GM18909 (cell line): ENCODE data around the gene APOF.
"Not testable (repeated sequence)": the region's sequence is repeated elsewhere in the genome, so short reads cannot be mapped to it uniquely, and the experiment has no call there.

Experiments
- ATAC-seq: cut with Tn5 transposase; IDR thresholded peaks from one replicate; pipeline ENCODE4 v1.9.1; 2021; ENCODE audit warnings: mild to moderate bottlenecking; ENCODE audit not compliant: unreplicated experiment, poor library complexity

The APOF gene

DNA sequence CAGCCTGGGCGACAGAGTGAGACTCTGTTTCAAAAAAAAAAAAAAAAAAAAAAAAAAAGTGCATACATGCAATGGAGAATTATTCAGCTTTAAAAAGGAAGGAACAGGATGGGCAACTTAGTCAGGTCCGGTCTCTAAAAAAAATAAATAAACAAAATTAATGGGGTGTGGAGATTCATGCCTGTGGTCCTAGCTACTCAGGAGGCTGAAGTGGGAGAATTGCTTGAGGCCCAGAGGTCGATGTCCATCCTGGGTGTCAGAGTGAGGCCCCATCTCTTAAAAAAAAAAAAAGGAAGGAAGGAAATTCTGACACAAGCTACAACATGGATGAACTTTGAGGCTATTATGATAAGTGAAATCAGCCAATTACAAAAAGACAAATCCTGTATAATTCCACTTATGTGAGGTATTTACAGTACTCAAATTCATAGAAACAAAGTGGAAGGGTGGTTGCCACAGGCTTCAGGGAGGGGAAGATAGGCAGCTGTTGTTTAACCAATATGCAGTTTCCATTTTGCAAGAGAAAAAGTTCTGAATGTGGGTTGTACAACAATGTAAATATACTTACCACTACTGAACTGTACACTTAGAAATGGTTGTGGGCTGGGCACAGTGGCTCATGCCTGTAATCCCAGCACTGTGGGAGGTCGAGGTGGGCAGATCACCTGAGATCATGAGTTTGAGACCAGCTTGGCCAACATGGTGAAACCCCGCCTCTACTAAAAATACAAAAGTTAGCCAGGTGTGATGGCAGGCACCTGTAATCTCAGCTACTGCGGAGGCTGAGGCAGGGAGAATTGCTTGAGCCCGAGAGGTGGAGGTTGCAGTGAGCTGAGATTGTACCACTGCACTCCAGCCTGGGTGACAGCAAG is 12.3 kb upstream of the APOF start:
- peak; percentile 34 for ATAC-seq

- no peak for ATAC-seq
Measured at GRCh38 chr12:56373515-56373914, 10.9 kb upstream of the APOF start.

DNA sequence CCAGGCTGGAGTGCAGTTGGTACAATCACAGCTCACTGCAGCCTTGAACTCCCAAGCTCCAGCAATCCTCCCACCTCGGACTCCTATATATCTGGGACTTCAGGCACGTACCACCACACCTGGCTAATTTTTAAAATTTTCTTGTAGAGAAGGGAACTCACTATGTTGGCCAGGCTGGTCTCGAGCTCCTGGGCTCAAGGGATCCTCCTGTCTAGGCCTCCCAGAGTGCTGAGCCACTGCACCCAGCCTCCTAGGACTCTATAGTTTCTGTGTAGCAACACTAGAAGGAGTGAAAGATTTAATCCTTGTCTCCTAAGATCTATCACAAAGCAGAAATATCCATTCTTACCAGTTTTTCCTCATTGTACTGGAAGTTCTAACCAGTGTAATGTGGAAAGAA is 4.3 kb upstream of the APOF start:
- ATAC-seq, result no peak

DNA sequence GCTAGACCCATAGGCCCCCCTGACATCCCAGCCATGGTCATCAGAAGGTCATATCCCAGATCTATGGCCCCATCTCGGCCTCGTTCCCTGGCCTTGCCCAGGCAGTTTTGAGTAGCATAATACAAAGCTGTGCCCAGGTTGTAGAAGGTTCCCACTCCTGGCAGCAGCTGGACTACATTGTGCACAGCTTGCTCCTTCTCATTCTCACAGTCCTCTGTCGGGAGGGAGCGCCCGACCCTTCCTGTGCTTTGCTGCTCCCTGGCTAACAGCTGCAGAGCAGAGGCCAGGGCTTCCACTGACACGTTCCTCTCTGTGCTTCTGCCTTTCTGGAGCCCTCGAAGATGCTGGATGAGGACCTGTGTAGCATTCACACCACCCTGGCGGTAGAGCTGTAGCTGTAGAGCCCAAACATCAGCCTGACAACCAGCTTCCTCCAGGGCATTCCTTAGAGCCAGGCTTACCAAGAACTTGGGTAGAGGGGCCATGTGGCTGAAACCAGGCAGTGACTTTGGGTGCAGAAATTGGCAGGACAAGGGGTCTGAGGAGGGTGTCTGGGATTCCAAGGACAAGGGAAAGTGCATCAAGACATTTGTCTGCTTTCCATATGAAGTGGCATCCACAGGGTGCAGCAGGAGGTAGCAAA is 1.0 kb downstream of the APOF start:
- no peak for ATAC-seq

DNA sequence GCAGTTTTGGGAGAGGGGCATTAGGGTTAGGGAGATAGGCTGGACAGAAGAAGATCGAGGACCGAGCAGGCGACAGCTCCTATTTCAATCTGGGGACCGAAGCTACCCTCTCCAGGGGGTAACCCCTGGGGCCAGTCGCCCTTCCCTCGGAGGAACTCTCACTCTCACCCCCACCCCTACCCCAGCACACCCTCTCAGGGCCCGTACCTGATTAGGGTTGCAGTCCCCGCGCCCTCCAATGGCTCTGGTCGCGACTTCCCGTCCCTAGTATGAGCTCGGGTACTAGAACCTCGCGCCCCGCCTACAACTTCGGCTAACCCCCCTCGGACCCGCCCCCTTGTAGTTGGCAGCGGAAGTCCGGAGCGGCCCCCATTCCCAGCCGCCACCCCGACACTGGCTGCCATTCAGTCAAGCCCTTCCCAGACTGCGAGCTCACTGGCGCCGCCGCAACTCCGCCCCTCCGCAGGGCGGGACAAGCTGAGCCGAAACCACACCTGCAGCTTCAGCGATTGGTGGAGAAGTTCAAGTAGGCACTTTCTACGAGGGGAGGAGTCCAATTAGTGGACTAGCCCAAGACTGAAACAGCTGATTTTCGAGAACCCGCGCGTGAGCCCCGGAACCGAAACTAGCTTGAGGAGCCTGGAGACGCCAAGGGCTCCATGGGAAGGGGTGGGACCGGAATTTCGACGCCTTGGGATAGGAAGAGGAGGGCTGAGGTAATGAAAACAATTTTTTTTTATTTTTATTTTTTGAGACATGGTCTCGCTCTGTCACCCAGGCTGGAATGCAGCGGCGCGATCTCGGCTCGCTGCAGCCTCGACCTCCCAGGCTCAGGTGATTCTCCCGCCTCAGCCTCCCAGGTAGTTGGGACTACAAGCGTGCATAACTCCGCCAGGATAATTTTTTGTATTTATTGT is 2.5 kb downstream of the APOF start, which contains the start of gene STAT2:
TSS of gene STAT2 (minus strand) at position 257 of the 917 bp plus-strand sequence. CDS start 3,536 bp downstream, outside the sequence.
- ATAC-seq, result peak; percentile 95

DNA sequence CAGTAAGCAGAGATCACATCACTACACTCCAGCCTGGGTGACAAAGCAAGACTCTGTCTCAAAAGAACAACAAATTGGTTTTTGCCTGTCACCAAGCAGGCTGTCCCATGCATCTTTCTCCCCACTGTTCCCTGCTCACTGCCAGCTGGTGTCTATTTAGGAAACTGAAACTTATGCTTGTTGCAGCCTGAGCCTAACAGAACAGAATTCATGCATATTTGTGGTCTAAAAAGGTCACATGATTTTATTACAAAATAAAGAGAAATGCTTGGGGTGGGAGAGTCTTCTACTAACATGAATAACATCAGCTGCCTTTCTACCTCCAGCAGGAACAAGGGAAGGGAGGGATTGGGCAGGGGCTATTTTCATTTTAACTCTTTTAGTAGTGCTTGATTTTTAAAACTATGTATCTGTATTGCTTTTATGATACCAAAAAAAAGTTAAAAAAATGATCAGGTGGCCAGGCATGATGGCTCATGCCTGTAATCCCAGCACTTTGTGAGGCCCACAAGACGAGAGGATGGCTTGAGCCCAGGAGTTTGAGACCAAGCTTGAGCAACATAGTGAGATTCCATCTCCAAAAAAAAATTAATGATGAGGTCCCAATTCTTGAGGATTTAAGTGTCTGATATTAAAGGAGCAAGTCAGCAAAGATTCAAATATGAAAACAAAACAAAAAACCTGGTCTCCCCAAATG is 3.7 kb downstream of the APOF start:
- no peak for ATAC-seq

GRCh38 chr12:56351325-56351724 is 11.3 kb downstream of the APOF start:
- ATAC-seq, result no peak

DNA sequence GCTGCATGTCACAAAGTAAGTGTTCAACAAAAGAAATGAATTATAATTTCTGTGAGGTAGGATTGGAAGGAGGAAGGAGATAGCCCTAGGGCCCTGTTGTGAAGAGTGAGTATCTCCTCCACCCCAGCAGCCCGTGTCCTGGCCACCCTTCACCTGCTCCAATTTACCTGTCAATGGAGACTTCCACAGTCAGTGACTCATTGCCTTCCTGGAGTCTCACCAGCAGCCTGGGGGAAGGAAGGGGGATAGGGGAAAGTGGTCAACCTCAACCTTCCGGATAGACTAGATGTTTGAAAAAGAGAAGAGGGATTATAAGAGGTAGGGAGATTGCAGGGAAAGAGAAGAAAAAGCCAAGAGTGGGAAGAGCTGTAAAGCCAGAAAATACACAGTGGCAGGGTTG is 12.0 kb downstream of the APOF start:
- no peak for ATAC-seq

- no peak for ATAC-seq
Measured at GRCh38 chr12:56348776-56349175, 13.9 kb downstream of the APOF start.

- ATAC-seq, result not testable (repeated sequence)
Measured at GRCh38 chr12:56347255-56347654, 15.4 kb downstream of the APOF start.

DNA sequence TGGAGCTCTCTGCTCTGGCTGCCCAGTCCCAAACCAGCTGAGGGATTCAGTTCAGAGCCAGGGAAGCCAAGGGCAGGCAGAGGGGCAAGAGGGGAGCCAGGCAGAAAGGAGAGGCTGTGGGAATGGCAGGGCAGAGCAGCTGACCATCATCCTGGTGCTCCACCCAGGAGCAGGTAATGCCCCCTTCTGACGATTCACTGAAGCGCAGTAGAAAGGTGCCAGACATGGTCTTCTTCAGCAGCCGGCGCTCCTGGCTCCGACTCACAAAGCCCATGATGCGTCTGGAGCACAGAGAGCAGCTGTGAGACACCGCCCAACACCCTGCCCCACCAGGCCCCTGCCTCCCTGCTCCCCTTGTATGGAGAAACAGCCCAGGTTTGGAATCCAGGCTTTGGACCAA is 16.0 kb downstream of the APOF start:
- ATAC-seq, result no peak

GRCh38 chr12:56342290-56342689 is 20.4 kb downstream of the APOF start:
- ATAC-seq, result not testable (repeated sequence)

- ATAC-seq, result no peak
Measured at GRCh38 chr12:56341616-56342015, 21.0 kb downstream of the APOF start.

GRCh38 chr12:56339158-56339422 is 23.6 kb downstream of the APOF start:
- no peak for ATAC-seq

DNA sequence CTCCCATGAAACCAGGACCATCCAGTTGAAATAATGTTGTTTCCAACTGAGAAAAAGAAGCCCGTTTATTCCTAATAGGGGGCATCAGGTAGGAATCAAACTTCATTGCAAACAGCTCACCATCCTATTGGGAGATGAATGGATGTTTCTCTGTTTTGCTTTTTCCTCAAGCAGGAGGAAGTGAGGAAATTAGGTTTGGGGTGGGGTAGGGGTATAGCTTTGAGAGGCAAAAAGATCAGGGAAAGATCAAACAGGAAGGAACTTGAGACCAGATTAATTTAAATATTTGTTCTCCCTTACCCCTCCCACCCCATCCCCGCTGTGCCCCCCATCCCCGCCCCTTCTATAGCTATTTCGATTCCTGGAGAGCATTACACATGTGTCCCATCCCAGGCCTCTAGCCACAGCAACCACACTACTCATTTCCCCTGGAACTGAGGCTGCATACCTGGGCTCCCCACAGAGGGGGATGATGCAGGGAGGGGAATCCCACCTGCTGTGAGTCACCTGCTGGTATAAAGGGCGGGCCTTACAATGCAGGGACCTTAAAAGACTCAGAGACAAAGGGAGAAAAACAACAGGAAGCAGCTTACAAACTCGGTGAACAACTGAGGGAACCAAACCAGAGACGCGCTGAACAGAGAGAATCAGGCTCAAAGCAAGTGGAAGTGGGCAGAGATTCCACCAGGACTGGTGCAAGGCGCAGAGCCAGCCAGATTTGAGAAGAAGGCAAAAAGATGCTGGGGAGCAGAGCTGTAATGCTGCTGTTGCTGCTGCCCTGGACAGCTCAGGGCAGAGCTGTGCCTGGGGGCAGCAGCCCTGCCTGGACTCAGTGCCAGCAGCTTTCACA is 24.1 kb downstream of the APOF start, which contains the start of gene IL23A:
TSS of gene IL23A (plus strand) at position 577 of the 850 bp plus-strand sequence. CDS start at position 738, 161 bp downstream.
- no peak for ATAC-seq

DNA sequence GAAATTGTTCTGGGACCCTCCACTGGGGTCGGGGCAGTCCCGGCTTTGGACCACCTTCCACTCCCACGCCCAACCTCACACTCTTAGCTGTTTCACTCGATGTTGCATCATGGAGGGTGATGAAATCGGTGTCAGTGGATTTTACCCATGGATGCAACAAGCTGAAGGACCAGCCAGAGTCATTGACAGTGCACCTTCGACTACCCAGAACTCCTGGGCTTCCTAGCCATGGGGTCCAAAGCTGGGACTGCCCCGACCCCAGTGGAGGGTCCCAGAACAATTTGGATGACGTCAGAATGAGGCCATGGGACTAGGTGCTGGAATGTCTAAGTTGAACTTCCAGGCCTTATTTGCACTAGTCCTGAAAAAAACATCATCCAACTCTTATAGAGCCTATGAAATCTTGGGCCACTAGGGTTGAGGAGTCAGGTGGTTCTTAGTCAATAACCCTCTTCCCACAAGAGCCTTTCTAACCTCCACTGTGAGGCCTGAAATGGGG is 24.9 kb downstream of the APOF start:
- ATAC-seq, result no peak

- ATAC-seq, result no peak
Measured at GRCh38 chr12:56336361-56337167, 26.1 kb downstream of the APOF start.

- not testable (repeated sequence) for ATAC-seq
Measured at GRCh38 chr12:56335527-56335926, 27.1 kb downstream of the APOF start.
